ENCODE results near the gene INPP1. TPM values are rescaled to one million over a fixed set of nuclear protein-coding genes. Genes with fewer than 3 reads are reported as not detected.
"Not testable (repeated sequence)": the region's sequence is repeated elsewhere in the genome, so short reads cannot be mapped to it uniquely, and the experiment has no call there.

The INPP1 gene
- 17.8 and 27.5 TPM in 2 replicates for total RNA-seq (2014; rRNA removed; shearing (Covaris generic))

GRCh38 chr2:190343536-190344275 is at the start of gene INPP1:
INPP1 (plus strand) TSS chr2:190343589; CDS start chr2:190360103, 16,514 bp downstream.
- no peak for DNase-seq (ENCODE audit: low spot score)

GRCh38 chr2:190297880-190298279 is 45.5 kb upstream of the INPP1 start:
- DNase-seq (ENCODE audit: low spot score), result not testable (repeated sequence)

- DNase-seq (ENCODE audit: low spot score), result no peak
Observed at GRCh38 chr2:190301032-190301431, 42.4 kb upstream of the INPP1 start.

GRCh38 chr2:190302052-190302451 is 41.3 kb upstream of the INPP1 start:
- no peak for DNase-seq (ENCODE audit: low spot score)

GRCh38 chr2:190303647-190304046 is 39.7 kb upstream of the INPP1 start:
- DNase-seq (ENCODE audit: low spot score), result no peak

- no peak for DNase-seq (ENCODE audit: low spot score)
Observed at GRCh38 chr2:190304404-190304803, 39.0 kb upstream of the INPP1 start.

- no peak for DNase-seq (ENCODE audit: low spot score)
Observed at GRCh38 chr2:190308031-190308430, 35.4 kb upstream of the INPP1 start.

- no peak for DNase-seq (ENCODE audit: low spot score)
Observed at GRCh38 chr2:190311893-190312634, 31.3 kb upstream of the INPP1 start.

GRCh38 chr2:190312635-190313025 is 30.8 kb upstream of the INPP1 start:
- DNase-seq (ENCODE audit: low spot score), result not testable (repeated sequence)

GRCh38 chr2:190313880-190314279 is 29.5 kb upstream of the INPP1 start:
- no peak for DNase-seq (ENCODE audit: low spot score)

GRCh38 chr2:190315273-190315672 is 28.1 kb upstream of the INPP1 start:
- no peak for DNase-seq (ENCODE audit: low spot score)

GRCh38 chr2:190318514-190318913 is 24.9 kb upstream of the INPP1 start:
- no peak for DNase-seq (ENCODE audit: low spot score)

GRCh38 chr2:190318931-190319554 is 24.3 kb upstream of the INPP1 start:
- DNase-seq (ENCODE audit: low spot score), result peak; percentile 42

GRCh38 chr2:190319555-190320498 is 23.6 kb upstream of the INPP1 start, which contains the start of gene HIBCH:
HIBCH (minus strand) TSS chr2:190319826; CDS start chr2:190319750, 76 bp downstream.
- DNase-seq (ENCODE audit: low spot score), result peak; percentile 99

GRCh38 chr2:190320696-190321095 is 22.7 kb upstream of the INPP1 start:
- DNase-seq (ENCODE audit: low spot score), result no peak

GRCh38 chr2:190323406-190323805 is 20.0 kb upstream of the INPP1 start:
- no peak for DNase-seq (ENCODE audit: low spot score)

- DNase-seq (ENCODE audit: low spot score), result no peak
Observed at GRCh38 chr2:190325588-190325987, 17.8 kb upstream of the INPP1 start.

- DNase-seq (ENCODE audit: low spot score), result no peak
Observed at GRCh38 chr2:190327867-190328572, 15.4 kb upstream of the INPP1 start.

GRCh38 chr2:190328573-190329147 is 14.7 kb upstream of the INPP1 start:
- peak; percentile 31 for DNase-seq (ENCODE audit: low spot score)

- DNase-seq (ENCODE audit: low spot score), result no peak
Observed at GRCh38 chr2:190333395-190333794, 10.0 kb upstream of the INPP1 start.

Measured in HT-29 (cell line).